K562 (cell line): ENCODE data around the gene SEC14L2. TPM values are rescaled to one million over a fixed set of nuclear protein-coding genes. Genes with fewer than 3 reads are reported as not detected.
A peak's percentile ranks its signal among the peaks of the same experiment; 100 is the strongest.

Source experiments
- ATAC-seq: fragments of 200-7000 bp; cut with Tn5 transposase; 3 replicates; pipeline ENCODE4 v1.9.1; 2020; ENCODE audit warnings: moderate library complexity
- BruUV-seq: library from RNA; stranded (reverse); fragments of 400-500 nt; replicated peaks from 2 replicates; lab custom pipeline; 2021; lab: Mats Ljungman, UMichigan
- CTCF ChIA-PET: fragments of 300-600 bp; formaldehyde crosslinking; extraction: SDS; loops from one replicate; lab custom pipeline; 2021; ENCODE audit warnings: low intra/inter-chr PET ratio; lab: Yijun Ruan, JAX
- POLR2A ChIA-PET: fragments of 300-600, 350-650 bp; sonication (Branson Sonifier 250); formaldehyde crosslinking; extraction: SDS; loops from one replicate; lab custom pipeline; 2021; ENCODE audit warnings: antibody characterized with exemption, inconsistent platforms; lab: Yijun Ruan, JAX
- DNase-seq, 4 experiments: peaks; one replicate each; pipeline versions ENCODE4 v3.0.0 to v3.0.0-alpha.2; 2011 to 2018; ENCODE audit warnings: low spot score in 3 of 4, mixed read lengths in 3 of 4; ENCODE audit errors: extremely low read depth in 1 of 4
- FAIRE-seq: peaks from 2 replicates; lab custom pipeline; 2011; peaks lifted over from hg19 to GRCh38; lab: Jason Lieb, UNC
- H2AFZ ChIP-seq: 2 replicates; pipeline ENCODE4 v1.6.0; 2011; ENCODE audit warnings: low read depth, low read length, control low read depth, inconsistent platforms
- H3K27ac ChIP-seq: fragments of 200-600 bp; 3 replicates; pipeline ENCODE4 v1.8.0; 2011; ENCODE audit warnings: low read depth, mild to moderate bottlenecking, control low read depth, inconsistent platforms, low read length, moderate library complexity, mixed read lengths; ENCODE audit errors: extremely low read depth
- H3K27me3 ChIP-seq, 2 experiments: fragments of 300-600 bp in 1 of 2; 2 replicates in 1 of 2; 3 replicates in 1 of 2; pipeline versions ENCODE4 v1.6.0 to v1.8.0; 2011; ENCODE audit warnings: inconsistent platforms in 2 of 2, low read length in 2 of 2, mild to moderate bottlenecking in 1 of 2, mixed read lengths in 1 of 2, moderate library complexity in 1 of 2; ENCODE audit not compliant: control insufficient read depth in 2 of 2, insufficient read depth in 2 of 2
- H3K36me3 ChIP-seq: fragments of 300-600 bp; 3 replicates; pipeline ENCODE4 v1.8.0; 2011; ENCODE audit warnings: mild to moderate bottlenecking, low read length, inconsistent platforms; ENCODE audit not compliant: control insufficient read depth, insufficient read depth
- H3K4me1 ChIP-seq, 2 experiments: fragments of 200-600 bp in 1 of 2; replicated peaks in 1 of 2; 2 replicates in 1 of 2; 3 replicates in 1 of 2; pipeline versions ENCODE4 v1.5.1 to v1.8.0; 2011; ENCODE audit warnings: inconsistent platforms in 2 of 2, low read length in 2 of 2, mild to moderate bottlenecking in 1 of 2, mixed read lengths in 1 of 2, moderate library complexity in 1 of 2; ENCODE audit not compliant: control insufficient read depth in 2 of 2, insufficient read depth in 2 of 2
- H3K4me2 ChIP-seq: 2 replicates; pipeline ENCODE4 v1.6.1; 2011; ENCODE audit warnings: low read length, control low read depth, inconsistent platforms, mixed read lengths; ENCODE audit not compliant: insufficient read depth
- H3K4me3 ChIP-seq: fragments of 200-600 bp; sonication (generic), shearing (Covaris generic); 2 replicates; pipeline ENCODE4 v1.5.1; 2016; ENCODE audit warnings: control low read depth, inconsistent platforms
- H3K79me2 ChIP-seq: fragments of 200-600 bp; 3 replicates; pipeline ENCODE4 v1.8.0; 2011; ENCODE audit warnings: low read length, inconsistent platforms; ENCODE audit not compliant: control insufficient read depth, insufficient read depth
- H3K9ac ChIP-seq, 2 experiments: 2 replicates each; pipeline versions ENCODE4 v1.6.0 to v1.6.1; 2011; ENCODE audit warnings: low read depth in 2 of 2, low read length in 2 of 2, control low read depth in 1 of 2, inconsistent platforms in 1 of 2, mild to moderate bottlenecking in 1 of 2, mixed read lengths in 1 of 2; ENCODE audit not compliant: insufficient read depth in 1 of 2
- H3K9me1 ChIP-seq: one replicate; pipeline ENCODE4 v1.6.0; 2011; ENCODE audit warnings: inconsistent platforms, mild to moderate bottlenecking, low read length, moderate library complexity; ENCODE audit not compliant: control insufficient read depth, insufficient read depth
- H3K9me3 ChIP-seq: replicated peaks from 2 replicates; pipeline ENCODE4 v1.5.1; 2011; ENCODE audit warnings: low read depth, low read length, inconsistent platforms; ENCODE audit not compliant: control insufficient read depth, insufficient read depth
- H4K20me1 ChIP-seq: replicated peaks from 2 replicates; pipeline ENCODE4 v1.6.1; 2011; ENCODE audit warnings: low read length, inconsistent platforms, mixed read lengths; ENCODE audit not compliant: control insufficient read depth, insufficient read depth
- ARID2 ChIP-seq: fragments of 450-650 bp; IDR thresholded peaks from 2 replicates; pipeline ENCODE4 v1.6.1; 2017; ENCODE audit warnings: antibody characterized with exemption, mild to moderate bottlenecking
- CBX8 ChIP-seq: fragments of 200-600 bp; sonication (generic); IDR thresholded peaks from 2 replicates; pipeline ENCODE4 v1.6.1; 2012; ENCODE audit warnings: borderline replicate concordance, mixed run types, low read depth, mild to moderate bottlenecking, moderate library complexity, mixed read lengths, low read length, control low read depth, inconsistent platforms; ENCODE audit not compliant: poor library complexity, severe bottlenecking; ENCODE audit errors: extremely low read depth
- E2F3 ChIP-seq: fragments of 250-450 bp; sonication (Bioruptor Pico); IDR thresholded peaks from 2 replicates; pipeline ENCODE4 v1.4.0; 2020; ENCODE audit warnings: mild to moderate bottlenecking
- FOXK2 ChIP-seq, 2 experiments: fragments of 450-650 bp; IDR thresholded peaks in 1 of 2; conservative IDR thresholded peaks in 1 of 2; 2 replicates each; pipeline ENCODE4 v1.6.1; 2016; ENCODE audit warnings: low read depth in 2 of 2, mild to moderate bottlenecking in 1 of 2
- HDAC1 ChIP-seq, 2 experiments: fragments of 450-650 bp; IDR thresholded peaks; 2 replicates each; pipeline ENCODE4 v1.6.1; 2016 to 2017; ENCODE audit warnings: inconsistent platforms in 1 of 2, mild to moderate bottlenecking in 1 of 2, moderate library complexity in 1 of 2
- HDAC2 ChIP-seq: fragments of 450-650 bp; IDR thresholded peaks from 2 replicates; pipeline ENCODE4 v1.6.1; 2016; ENCODE audit warnings: mild to moderate bottlenecking
- HDAC3 ChIP-seq: fragments of 450-650 bp; IDR thresholded peaks from 2 replicates; pipeline ENCODE4 v1.6.1; 2018; ENCODE audit warnings: borderline replicate concordance, mild to moderate bottlenecking, moderate library complexity; ENCODE audit not compliant: partially characterized antibody
- HNRNPH1 ChIP-seq: fragments of 200-400 bp; formaldehyde crosslinking; optimal IDR thresholded peaks from 2 replicates; pipeline ENCODE3; 2017; ENCODE audit warnings: low read depth, mild to moderate bottlenecking, low read length, moderate library complexity
- KAT8 ChIP-seq: fragments of 450-650 bp; IDR thresholded peaks from 2 replicates; pipeline ENCODE4 v1.6.1; 2016; ENCODE audit warnings: low read depth, mild to moderate bottlenecking
- NFE2 ChIP-seq: IDR thresholded peaks from 2 replicates; pipeline ENCODE4 v1.6.1; 2014; ENCODE audit warnings: antibody characterized with exemption, low read depth
- ZNF696 ChIP-seq: fragments of 250-450 bp; sonication (Bioruptor Pico); conservative IDR thresholded peaks from 2 replicates; pipeline ENCODE4 v1.4.0; 2020; ENCODE audit warnings: mild to moderate bottlenecking, moderate library complexity
- ZSCAN32 ChIP-seq: fragments of 450-650 bp; formaldehyde crosslinking; IDR thresholded peaks from 2 replicates; pipeline ENCODE4 v1.4.0; 2020; ENCODE audit warnings: mild to moderate bottlenecking, moderate library complexity
- WGBS: fragments of 100-300 bp; shearing (Covaris generic); methylation state at CpG from one replicate; pipeline ENCODE4 v1.1.6; 2016; ENCODE audit warnings: low coverage, mixed read lengths; ENCODE audit not compliant: insufficient coverage; ENCODE audit errors: missing lambda C conversion rate; 5-methylcytosine and 5-hydroxymethylcytosine counted together
- in situ Hi-C: fragments of 300-500 bp; cut with MboI; formaldehyde crosslinking; loops from 4 replicates; pipeline ENCODE4 v1.15.0; 2018; ENCODE audit warnings: inconsistent platforms, mixed read lengths
- intact Hi-C: fragments of 100-400 bp; cut with micrococcal nuclease; formaldehyde crosslinking; loops from 2 replicates; pipeline ENCODE4 v1.14.2; 2022
- polyA plus RNA-seq, 8 experiments: library from polyadenylated mRNA; depleted of rRNA in 4 of 8; stranded (reverse) in 5 of 8; unstranded in 3 of 8; fragments of >200 nt; fragmentation: Nextera tagmentation in 2 of 8; fragmentation: Illumina TruSeq in 1 of 8; extraction: Ambion mirVana in 2 of 8; extraction: Trizol in 1 of 8; gene quantifications; 2 replicates each; pipeline versions ENCODE4 v1.2.1 to v1.2.3, GENCODE V29; 2011 to 2014; ENCODE audit warnings: inconsistent platforms in 1 of 8, missing spikeins in 1 of 8
- total RNA-seq, 7 experiments: library from RNA; depleted of rRNA in 6 of 7; stranded (reverse); fragments of >200 nt in 6 of 7; fragmentation: Illumina TruSeq in 2 of 7; extraction: Trizol in 2 of 7; gene quantifications; 2 replicates each; pipeline versions ENCODE4 v1.2.1 to v1.2.3, GENCODE V29; 2011 to 2021; ENCODE audit warnings: low replicate concordance in 1 of 7
- TF ChIP-seq, protein P1 (sequence below): fragments of 250-450 bp; sonication (Bioruptor Pico); IDR thresholded peaks from 2 replicates; pipeline ENCODE4 v1.9.0; 2021; ENCODE audit warnings: mild to moderate bottlenecking

Gene SEC14L2
- total and polyA plus RNA-seq, 9 of the 15 experiments (the other 6 are each of a cell fraction or from before 2014, with no cell fraction given) = 0.03 to 0.17 (median 0.10) TPM

DNA sequence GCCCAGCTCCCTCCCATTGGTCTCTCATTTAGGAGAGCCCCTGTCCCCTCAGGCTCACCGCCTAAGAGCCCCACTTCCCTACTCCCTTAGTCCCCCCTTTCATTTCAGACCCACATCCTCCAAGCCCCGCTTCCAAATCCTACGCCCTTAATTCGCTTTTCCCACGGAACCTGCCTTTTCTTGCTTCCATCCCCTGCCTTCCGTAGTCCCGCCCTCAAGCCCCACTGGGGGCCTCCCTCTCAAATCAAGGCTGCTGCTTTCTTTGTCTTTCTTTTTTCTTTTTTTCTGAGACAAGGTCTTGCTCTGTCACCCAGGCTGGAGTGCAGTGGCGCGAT lies 39.6 kb upstream of the SEC14L2 start:
- Histone ChIP-seq H3K9me1 (no peaks in the 10 kb centered on the region), H4K20me1 (no peaks in the 10 kb centered on the region; the same call in 1 of the 2 replicates), H3K4me1 (peaks cover 12 to 14% of the 10 kb centered on the region in 2 experiments; a peak in 4 of 5 replicates), H3K27me3 (no peaks in the 10 kb centered on the region), H3K4me2 (peak overlapping the region; percentile 94), H3K9ac (peak overlapping the region; percentile 93 to 99; a peak in 3 of 4 replicates), H3K27ac (peak overlapping the region; percentile 95), H2AFZ (peak overlapping the region; percentile 97), H3K36me3 (peaks cover 21% of the 10 kb centered on the region), H3K4me3 (peak overlapping the region; percentile 75)
- intact Hi-C loops = no loop called here
- 13% methylated on average over 9 of the region's 9 CpGs for WGBS
- DNase-seq (no peak), FAIRE-seq (no peak), ATAC-seq (no peak)
- BruUV-seq = no TSS peak
- CTCF ChIA-PET = no interaction called here
- POLR2A ChIA-PET = interaction anchor here (0.5 to 2.1 kb wide), 12 partner anchors 12 to 87 kb away, joined by 3 to 8 read pairs (median 4); partner anchors contain the start of gene TBC1D10A
- TF ChIP-seq HDAC3 = no peak
- no peak for TF ChIP-seq ZNF696 (CRISPR knock-in tag)
- TF ChIP-seq ZSCAN32 (CRISPR knock-in tag) = no peak
- no peak for TF ChIP-seq FOXK2 (conservative IDR thresholded peaks at IDR 0.05 in 1 of 2, IDR thresholded peaks at IDR 0.05 in 1 of 2; ENCODE audit: low read depth in 2 of 2)
- no peak for TF ChIP-seq HDAC2
- no peak; a peak in 1 of 4 replicates for TF ChIP-seq HDAC1 (IDR thresholded peaks at IDR 0.05)
- TF ChIP-seq NFE2 = no peak
- no peak for TF ChIP-seq KAT8
- TF ChIP-seq, protein P1, sequence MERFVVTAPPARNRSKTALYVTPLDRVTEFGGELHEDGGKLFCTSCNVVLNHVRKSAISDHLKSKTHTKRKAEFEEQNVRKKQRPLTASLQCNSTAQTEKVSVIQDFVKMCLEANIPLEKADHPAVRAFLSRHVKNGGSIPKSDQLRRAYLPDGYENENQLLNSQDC = no peak
- TF ChIP-seq HNRNPH1 = no peak
- no peak for TF ChIP-seq ARID2
- TF ChIP-seq E2F3 = no peak
- TF ChIP-seq CBX8 = no peak
- TF ChIP-seq, all 486 proteins: peak for 0
- in situ Hi-C loops = no loop called here
- Histone ChIP-seq H3K9me3 (no peaks in the 10 kb centered on the region), H3K79me2 (peaks cover 42% of the 10 kb centered on the region)
